GM12864 (cell line): ENCODE results near the gene EIF4G3.

Source experiments
- DNase-seq: peaks from one replicate; pipeline ENCODE4 v3.0.0-alpha.2; 2011; ENCODE audit warnings: low read depth
- H3K4me3 ChIP-seq: 2 replicates; pipeline ENCODE4 v1.5.1; 2011; ENCODE audit warnings: mild to moderate bottlenecking, low read depth, low read length, control low read depth
- CTCF ChIP-seq: IDR thresholded peaks from 2 replicates; pipeline ENCODE4 v1.5.1; 2011; ENCODE audit warnings: low read depth, mild to moderate bottlenecking, moderate library complexity, low read length, control low read depth, inconsistent platforms; ENCODE audit errors: missing control alignments

The EIF4G3 gene

GRCh38 chr1:20882837-20883236 lies 293.9 kb downstream of the EIF4G3 start:
- no peak for DNase-seq
- no peak overlapping the region for H3K4me3 ChIP-seq
- no peak for TF ChIP-seq CTCF

- H3K4me3 ChIP-seq = no peak overlapping the region
- TF ChIP-seq CTCF = no peak
- DNase-seq = no peak
These were observed 297.9 kb downstream of the EIF4G3 start for GRCh38 chr1:20878799-20879198.

- no peak for DNase-seq
- no peak for TF ChIP-seq CTCF
- no peak overlapping the region for H3K4me3 ChIP-seq
These were observed 301.3 kb downstream of the EIF4G3 start for GRCh38 chr1:20875198-20875973.

GRCh38 chr1:20873311-20873710 lies 303.4 kb downstream of the EIF4G3 start:
- no peak overlapping the region for H3K4me3 ChIP-seq
- no peak for TF ChIP-seq CTCF
- DNase-seq = no peak

- no peak for DNase-seq
- TF ChIP-seq CTCF = no peak
- H3K4me3 ChIP-seq = no peak overlapping the region
These were observed 305.3 kb downstream of the EIF4G3 start for GRCh38 chr1:20871419-20871818.

- no peak overlapping the region for H3K4me3 ChIP-seq
- TF ChIP-seq CTCF = no peak
- DNase-seq = no peak
These were observed 306.0 kb downstream of the EIF4G3 start for GRCh38 chr1:20870718-20871117.

GRCh38 chr1:20868263-20868662 lies 308.4 kb downstream of the EIF4G3 start:
- TF ChIP-seq CTCF = no peak
- DNase-seq = no peak

More at GRCh38 chr1:20868263-20868662, 308.4 kb downstream of the EIF4G3 start:
- H3K4me3 ChIP-seq = no peak overlapping the region
